Prostate gland (tissue), 2 donors: ENCODE measurements around the gene DNM3. TPM values are rescaled to one million over a fixed set of nuclear protein-coding genes. Genes with fewer than 3 reads are reported as not detected.

Experiments used
- DNase-seq: peaks from one replicate; pipeline ENCODE4 v3.0.0-alpha.2; 2019; ENCODE audit warnings: low spot score
- H3K27ac ChIP-seq, 2 donors: fragments of 200-600 bp; sonication (generic); 2 replicates each; pipeline ENCODE4 v1.5.1; 2017 to 2019
- H3K27me3 ChIP-seq: fragments of 200-600 bp; sonication (generic); replicated peaks from 2 replicates; pipeline ENCODE4 v1.5.1; 2019; ENCODE audit not compliant: insufficient read depth
- H3K36me3 ChIP-seq, 2 donors: fragments of 200-600 bp; sonication (generic); 1 replicate in 1 of 2; 2 replicates in 1 of 2; pipeline versions ENCODE4 v1.5.1 to v1.8.1; 2017 to 2019
- H3K4me1 ChIP-seq: fragments of 200-600 bp; sonication (generic); replicated peaks from 2 replicates; pipeline ENCODE4 v1.5.1; 2019
- H3K4me3 ChIP-seq, 2 donors: fragments of 200-600 bp; sonication (generic); 2 replicates each; pipeline ENCODE4 v1.5.1; 2017 to 2019
- H3K9me3 ChIP-seq: fragments of 200-600 bp; sonication (generic); 2 replicates; pipeline ENCODE4 v1.5.1; 2017
- POLR2A ChIP-seq: fragments of 450-650 bp; IDR thresholded peaks from one replicate; pipeline ENCODE4 v1.6.1; 2016; ENCODE audit warnings: antibody characterized with exemption, mild to moderate bottlenecking
- POLR2AphosphoS5 ChIP-seq: sonication (generic); formaldehyde crosslinking; IDR thresholded peaks from one replicate; pipeline ENCODE4 v1.6.1; 2017; ENCODE audit warnings: antibody characterized with exemption
- WGBS: methylation state at CpG from one replicate; pipeline ENCODE4 v1.1.5; 2018; 5-methylcytosine and 5-hydroxymethylcytosine counted together
- intact Hi-C: fragments of 100-400 bp; cut with DNase I; formaldehyde crosslinking; loops from one replicate; pipeline ENCODE4 v1.14.2; 2022
- total RNA-seq, 2 donors: library from RNA; depleted of rRNA; stranded (reverse); fragments of >200 nt; gene quantifications; one replicate each; pipeline ENCODE4 v1.1.0, GENCODE V29; 2016
- TF ChIP-seq, protein P1 (sequence below), 4 experiments: fragments of 200-600 bp in 2 of 4; fragments of 450-650 bp in 2 of 4; sonication (generic) in 2 of 4; IDR thresholded peaks; 1 replicate in 3 of 4; 2 replicates in 1 of 4; pipeline ENCODE4 v1.5.1; 2016 to 2019; ENCODE audit warnings: antibody characterized with exemption in 4 of 4, mild to moderate bottlenecking in 2 of 4, moderate library complexity in 2 of 4

The DNM3 gene
- total RNA-seq, 2 donors from 2014 or later, result 2.3 to 5.3 TPM

- Histone ChIP-seq H3K9me3 (no peaks in the 10 kb centered on the region), H3K27me3 (no peaks in the 10 kb centered on the region), H3K36me3 (no peaks in the 10 kb centered on the region), H3K4me3 (no peak overlapping the region), H3K27ac (no peak overlapping the region), H3K4me1 (no peaks in the 10 kb centered on the region)
- intact Hi-C loops, result no loop called here
- no peak for DNase-seq
- TF ChIP-seq POLR2AphosphoS5, result no peak
- no peak for TF ChIP-seq POLR2A
- TF ChIP-seq, protein P1, sequence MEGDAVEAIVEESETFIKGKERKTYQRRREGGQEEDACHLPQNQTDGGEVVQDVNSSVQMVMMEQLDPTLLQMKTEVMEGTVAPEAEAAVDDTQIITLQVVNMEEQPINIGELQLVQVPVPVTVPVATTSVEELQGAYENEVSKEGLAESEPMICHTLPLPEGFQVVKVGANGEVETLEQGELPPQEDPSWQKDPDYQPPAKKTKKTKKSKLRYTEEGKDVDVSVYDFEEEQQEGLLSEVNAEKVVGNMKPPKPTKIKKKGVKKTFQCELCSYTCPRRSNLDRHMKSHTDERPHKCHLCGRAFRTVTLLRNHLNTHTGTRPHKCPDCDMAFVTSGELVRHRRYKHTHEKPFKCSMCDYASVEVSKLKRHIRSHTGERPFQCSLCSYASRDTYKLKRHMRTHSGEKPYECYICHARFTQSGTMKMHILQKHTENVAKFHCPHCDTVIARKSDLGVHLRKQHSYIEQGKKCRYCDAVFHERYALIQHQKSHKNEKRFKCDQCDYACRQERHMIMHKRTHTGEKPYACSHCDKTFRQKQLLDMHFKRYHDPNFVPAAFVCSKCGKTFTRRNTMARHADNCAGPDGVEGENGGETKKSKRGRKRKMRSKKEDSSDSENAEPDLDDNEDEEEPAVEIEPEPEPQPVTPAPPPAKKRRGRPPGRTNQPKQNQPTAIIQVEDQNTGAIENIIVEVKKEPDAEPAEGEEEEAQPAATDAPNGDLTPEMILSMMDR (IDR thresholded peaks at IDR 0.05), result no peak
- 98% methylated on average over 5 of the region's 5 CpGs for WGBS
Measured at GRCh38 chr1:172236958-172237357, 395.7 kb downstream of the DNM3 start.

GRCh38 chr1:172238158-172238557 lies 396.9 kb downstream of the DNM3 start:
- intact Hi-C loops, result no loop called here
- TF ChIP-seq, protein P1 (IDR thresholded peaks at IDR 0.05), result no peak
- TF ChIP-seq POLR2A (no peak), POLR2AphosphoS5 (no peak)
- no peaks in the 10 kb centered on the region for H3K27me3 ChIP-seq
- H3K4me1 ChIP-seq, result no peaks in the 10 kb centered on the region
- WGBS, result 91% methylated on average over 1 of the region's 1 CpG
- H3K4me3 ChIP-seq, result no peak overlapping the region
- H3K9me3 ChIP-seq, result no peaks in the 10 kb centered on the region
- no peak for DNase-seq
- H3K36me3 ChIP-seq, result no peaks in the 10 kb centered on the region
- H3K27ac ChIP-seq, result no peak overlapping the region

GRCh38 chr1:172238965-172239364 lies 397.7 kb downstream of the DNM3 start:
- Histone ChIP-seq H3K27me3 (no peaks in the 10 kb centered on the region), H3K27ac (no peak overlapping the region), H3K4me3 (no peak overlapping the region), H3K9me3 (no peaks in the 10 kb centered on the region), H3K36me3 (no peaks in the 10 kb centered on the region), H3K4me1 (no peaks in the 10 kb centered on the region)
- intact Hi-C loops, result no loop called here
- TF ChIP-seq POLR2AphosphoS5 (no peak), POLR2A (no peak)
- TF ChIP-seq, protein P1 (IDR thresholded peaks at IDR 0.05), result no peak
- DNase-seq, result no peak
- WGBS, result 84% methylated on average over 2 of the region's 2 CpGs

GRCh38 chr1:172239901-172240300 lies 398.6 kb downstream of the DNM3 start:
- no peak for TF ChIP-seq POLR2AphosphoS5
- TF ChIP-seq POLR2A, result no peak
- TF ChIP-seq, protein P1 (IDR thresholded peaks at IDR 0.05), result no peak
- Histone ChIP-seq H3K9me3 (no peaks in the 10 kb centered on the region), H3K36me3 (no peaks in the 10 kb centered on the region), H3K4me3 (no peak overlapping the region), H3K4me1 (no peaks in the 10 kb centered on the region), H3K27ac (no peak overlapping the region), H3K27me3 (no peaks in the 10 kb centered on the region)
- 52% methylated on average over 2 of the region's 2 CpGs for WGBS
- DNase-seq, result no peak
- intact Hi-C loops, result no loop called here

- H3K4me1 ChIP-seq, result no peaks in the 10 kb centered on the region
- no peak overlapping the region for H3K27ac ChIP-seq
- TF ChIP-seq, protein P1 (IDR thresholded peaks at IDR 0.05), result no peak
- TF ChIP-seq POLR2A (no peak), POLR2AphosphoS5 (no peak)
- WGBS, result 56% methylated on average over 1 of the region's 1 CpG
- H3K9me3 ChIP-seq, result no peaks in the 10 kb centered on the region
- H3K36me3 ChIP-seq, result no peaks in the 10 kb centered on the region
- H3K4me3 ChIP-seq, result no peak overlapping the region
- intact Hi-C loops, result no loop called here
- no peaks in the 10 kb centered on the region for H3K27me3 ChIP-seq
- DNase-seq, result no peak
Measured at GRCh38 chr1:172241540-172241939, 400.2 kb downstream of the DNM3 start.
